HG03378 (cell line): ENCODE results near the gene PRKCZ.

Source experiments
- ATAC-seq: cut with Tn5 transposase; IDR thresholded peaks from one replicate; pipeline ENCODE4 v1.9.1; 2021; ENCODE audit warnings: mild to moderate bottlenecking, moderate library complexity; ENCODE audit not compliant: unreplicated experiment

Gene PRKCZ

DNA sequence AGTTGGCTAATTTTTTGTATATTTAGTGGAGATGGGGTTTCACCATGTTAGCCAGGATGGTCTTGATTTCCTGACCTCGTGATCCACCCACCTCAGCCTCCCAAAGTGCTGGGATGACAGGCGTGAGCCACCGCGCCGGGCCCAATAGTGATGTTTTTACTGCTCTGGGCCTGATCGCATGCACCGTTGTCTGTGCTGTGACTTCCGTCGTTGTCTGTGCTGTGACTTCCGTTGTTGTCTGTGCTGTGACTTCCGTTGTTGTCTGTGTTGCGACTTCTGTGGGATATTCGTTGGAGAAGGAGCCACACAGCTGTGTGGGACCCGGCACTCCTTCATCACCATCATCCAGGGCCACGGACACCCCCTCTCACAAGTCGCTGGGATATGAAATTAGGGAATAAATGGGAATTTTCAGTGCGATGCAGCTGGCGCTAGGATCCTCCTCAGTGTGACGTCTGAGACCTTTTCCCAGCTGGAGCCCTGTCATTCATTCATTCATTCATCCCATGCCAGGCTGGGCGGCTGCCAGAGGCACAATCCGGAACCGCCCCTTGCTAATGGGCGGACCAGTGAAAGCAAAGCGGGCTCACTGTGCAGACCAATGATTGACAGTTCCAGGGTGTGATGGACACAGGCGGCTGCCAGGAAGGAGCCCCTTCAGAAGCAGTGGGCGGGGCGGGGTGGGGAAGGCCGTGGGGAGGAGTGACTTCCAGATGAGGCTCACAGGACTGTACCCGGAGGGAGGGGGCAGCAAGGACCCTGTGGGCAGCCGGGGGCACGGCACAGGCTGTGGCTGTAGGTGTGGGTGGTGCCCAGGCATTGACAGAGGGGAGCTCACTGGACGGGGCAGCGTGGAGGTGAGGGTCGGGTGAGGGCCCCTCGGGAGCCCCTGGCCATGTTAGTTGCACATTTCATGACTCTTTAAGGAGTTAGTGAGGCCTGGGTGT is 48.9 kb downstream of the PRKCZ start:
- no peak for ATAC-seq

DNA sequence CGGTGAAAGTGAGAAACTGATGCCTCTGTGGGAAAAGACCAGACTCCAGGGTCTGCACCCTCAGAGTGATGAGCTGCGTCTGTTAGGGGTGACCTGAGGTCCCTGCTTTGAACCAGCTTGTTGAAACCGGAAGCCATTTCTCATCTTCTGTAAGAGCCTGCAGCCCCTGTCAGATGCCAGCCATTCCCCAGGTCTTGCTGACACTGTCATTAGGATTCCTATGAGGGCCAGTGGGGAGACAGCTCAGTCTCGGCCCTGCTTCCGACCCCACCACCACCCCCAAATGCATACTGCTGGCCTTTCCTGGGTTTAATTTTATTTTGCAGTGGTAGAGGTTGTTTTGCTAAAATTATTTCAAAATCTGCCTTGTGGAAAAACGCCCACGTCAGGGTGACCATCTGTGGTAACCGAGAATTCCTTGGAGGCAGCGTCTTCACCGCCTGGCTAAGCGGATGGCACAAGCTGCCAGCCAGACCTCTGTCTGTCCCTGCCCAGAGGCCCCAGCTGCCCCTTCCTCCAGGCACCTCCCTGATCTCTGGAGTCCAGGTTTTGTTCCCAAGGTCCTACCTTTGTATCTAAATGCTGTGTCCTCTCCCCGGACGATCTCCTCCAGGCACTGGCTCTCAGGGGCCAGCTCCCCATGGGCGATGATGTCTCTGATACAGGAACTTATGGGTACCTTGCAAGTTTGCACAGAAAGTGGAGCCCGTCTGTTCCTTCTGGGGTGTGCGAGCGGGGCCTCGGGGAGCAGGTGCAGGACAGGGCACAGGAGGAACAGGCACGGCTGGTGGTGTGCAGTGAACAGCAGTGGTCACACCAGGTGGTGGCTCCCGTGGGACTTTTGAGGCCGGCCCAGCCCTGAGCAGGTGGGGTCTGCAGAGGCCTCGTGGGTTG is 49.9 kb downstream of the PRKCZ start:
- no peak for ATAC-seq

DNA sequence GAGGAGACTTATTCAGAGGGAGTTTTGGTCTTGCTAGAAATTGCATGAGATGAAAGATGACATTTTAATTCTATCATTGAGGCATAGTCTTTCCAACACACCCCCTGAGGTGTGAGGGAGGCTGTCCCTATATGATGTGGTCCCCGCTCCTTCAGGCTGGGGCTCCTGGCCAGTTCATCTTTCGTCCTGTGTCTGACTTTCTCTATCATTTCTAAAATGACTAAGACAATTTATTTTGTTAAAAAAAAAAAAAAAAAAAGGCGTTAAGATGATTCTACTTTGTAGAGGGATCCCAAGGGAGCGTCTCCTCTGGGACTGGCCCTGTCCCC is 50.5 kb downstream of the PRKCZ start:
- ATAC-seq, result no peak

DNA sequence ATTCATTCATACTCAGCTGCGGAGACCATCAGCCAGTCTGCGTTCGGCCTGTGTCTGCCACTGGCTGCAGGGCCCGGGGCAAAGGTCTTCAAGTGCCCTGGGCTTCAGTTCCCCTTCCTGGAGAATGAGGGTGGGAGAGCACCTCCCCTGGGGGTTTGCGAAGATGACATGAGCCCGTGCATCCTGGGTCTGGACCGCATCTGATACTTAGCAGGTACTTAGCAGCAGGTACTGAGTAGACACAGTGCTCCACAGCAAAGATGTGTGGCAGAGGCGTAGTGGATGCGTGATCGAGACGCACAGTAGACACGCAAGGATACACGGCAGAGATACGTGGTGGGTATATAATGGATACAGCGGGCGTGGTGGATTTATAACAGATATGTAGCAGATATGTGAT is 51.3 kb downstream of the PRKCZ start:
- no peak for ATAC-seq

DNA sequence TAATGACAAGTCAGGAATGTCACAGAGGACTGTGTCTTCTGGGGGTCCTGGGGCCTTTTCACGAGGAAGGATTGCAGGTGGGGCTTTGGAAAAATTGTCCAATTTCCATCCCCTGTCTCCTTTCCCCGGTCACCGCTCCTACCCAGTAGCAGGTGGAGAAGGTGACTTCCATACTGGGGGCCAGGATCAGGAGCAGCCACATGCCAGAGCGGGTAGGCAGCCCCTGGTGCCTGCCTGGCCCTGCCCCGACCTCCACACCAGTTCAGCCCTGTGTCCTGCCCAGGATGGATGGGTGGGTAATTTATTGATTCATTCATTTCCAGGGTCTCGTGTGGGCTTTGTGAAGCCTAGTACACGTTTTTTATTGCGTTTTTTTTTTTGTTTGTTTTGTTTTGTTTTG is 51.7 kb downstream of the PRKCZ start:
- ATAC-seq, result no peak

DNA sequence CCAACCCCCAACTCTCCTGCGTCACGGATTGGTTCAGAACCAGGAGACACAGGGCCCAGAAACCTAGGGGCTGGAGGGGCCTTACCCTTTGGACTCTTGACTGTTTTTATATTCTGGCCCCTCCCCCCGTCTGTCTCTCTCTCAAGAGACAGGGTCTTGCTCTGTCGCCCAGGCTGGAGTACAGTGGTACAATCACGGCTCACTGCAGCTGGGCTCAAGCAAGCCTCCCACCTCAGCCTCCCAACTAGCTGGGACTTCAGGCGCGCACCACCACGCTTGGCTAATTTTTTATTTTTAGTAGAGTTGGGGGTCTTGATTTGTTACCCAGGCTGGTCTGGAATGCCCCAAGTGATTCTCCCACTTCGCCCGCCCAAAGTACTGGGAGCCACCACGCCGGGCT is 52.5 kb downstream of the PRKCZ start:
- ATAC-seq, result no peak

DNA sequence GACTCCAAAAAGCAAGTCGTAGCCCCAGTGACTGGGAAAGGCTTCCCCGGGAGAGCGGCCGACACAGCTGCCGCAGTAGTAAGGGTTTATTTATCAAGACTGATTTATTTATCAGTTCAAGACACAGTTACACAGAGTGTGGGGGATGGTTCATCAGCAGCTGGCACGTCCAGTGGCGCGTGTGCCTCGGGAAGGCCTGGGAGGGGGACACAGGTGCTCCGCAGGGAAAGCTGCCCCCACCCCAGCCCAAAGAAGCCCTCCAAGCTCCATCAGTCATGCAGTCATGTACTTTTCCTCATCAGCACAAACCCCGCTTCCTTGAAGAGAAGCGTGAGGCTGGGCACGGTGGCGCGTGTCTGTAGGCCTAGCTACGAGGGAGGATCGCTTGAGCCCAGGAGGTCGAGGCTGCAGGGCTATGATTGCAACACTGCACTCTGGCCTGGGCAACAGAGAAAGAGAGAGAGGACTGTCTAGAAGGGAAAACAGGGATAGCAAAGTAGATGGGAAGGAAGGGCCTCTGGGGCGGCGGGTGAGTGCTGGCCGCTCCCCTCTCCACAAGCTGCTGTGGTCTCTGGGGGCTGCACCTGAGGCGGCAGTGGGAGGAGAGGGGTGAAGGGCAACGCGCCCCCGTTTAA is 53.2 kb downstream of the PRKCZ start:
- no peak for ATAC-seq

DNA sequence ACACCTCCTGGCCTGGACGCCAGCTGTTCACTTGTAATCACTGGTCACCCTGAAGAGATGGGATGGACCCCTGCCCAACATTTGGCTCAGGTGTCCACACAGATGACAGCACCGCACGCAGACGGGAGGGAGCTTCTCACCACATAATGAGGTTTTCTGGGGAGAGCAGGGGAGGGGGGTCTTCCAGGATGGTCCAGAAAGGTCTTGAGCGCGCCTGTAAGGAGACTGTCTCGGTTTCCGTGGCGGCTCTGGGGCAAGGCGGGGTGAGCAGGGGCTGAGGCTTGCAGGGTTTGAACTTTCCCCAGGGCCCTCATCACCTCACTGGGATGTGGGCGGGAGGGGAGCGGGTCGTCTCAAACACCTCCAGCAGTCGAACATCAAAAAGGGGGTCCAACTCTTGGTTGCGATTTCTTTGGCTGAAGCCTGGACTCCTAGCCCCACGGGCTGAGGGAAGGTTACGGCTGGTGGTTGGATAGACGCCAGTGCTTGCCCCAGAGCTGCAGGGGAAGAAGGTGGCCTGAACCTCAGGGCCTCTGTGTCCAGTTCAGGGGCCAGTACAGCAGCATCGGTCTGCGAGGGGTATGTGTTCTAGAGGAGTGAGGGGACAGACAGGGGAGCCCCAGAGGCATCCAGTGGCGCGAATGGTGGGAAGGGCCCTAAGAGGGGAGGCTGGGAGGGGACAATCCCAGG is 53.8 kb downstream of the PRKCZ start:
- no peak for ATAC-seq

DNA sequence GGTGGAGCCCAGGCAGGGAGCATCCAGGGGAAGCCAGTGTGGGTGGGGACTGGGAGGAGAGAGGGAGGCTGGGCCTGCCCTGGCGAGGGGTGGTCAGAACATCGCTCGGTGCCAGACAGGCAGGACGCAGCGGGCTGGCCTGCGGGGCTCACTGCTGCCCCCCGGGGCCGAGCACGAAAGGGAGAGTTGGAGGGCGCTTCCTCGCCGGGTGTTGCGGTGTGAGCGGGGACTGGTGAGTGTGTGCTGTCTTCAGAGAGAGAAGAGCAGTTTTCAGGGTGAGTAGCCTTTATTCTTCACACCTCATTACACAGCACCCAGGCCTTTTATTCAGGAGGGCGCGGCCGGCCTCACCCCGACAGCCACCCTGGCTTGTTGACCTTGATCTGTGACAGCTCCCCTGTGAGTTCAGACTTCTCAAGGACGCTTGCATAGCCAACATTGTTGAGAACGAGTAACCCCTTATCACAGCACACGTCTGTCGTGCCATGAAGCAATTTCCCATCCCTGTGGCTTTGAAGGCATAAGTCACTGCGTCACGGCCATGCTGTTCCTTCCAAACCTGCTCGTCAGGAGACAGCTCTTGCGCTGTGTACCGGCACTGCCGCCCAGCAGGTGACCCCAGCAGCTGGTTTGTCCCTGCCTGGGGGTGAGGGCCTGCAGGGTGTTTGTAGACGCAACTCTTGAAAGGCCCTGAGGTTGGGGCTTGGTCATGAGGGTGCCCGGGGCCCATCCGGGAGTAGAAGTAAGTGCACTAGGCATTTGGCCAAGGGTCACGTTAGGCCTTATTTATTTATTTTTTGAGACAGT is 54.6 kb downstream of the PRKCZ start:
- ATAC-seq, result no peak

DNA sequence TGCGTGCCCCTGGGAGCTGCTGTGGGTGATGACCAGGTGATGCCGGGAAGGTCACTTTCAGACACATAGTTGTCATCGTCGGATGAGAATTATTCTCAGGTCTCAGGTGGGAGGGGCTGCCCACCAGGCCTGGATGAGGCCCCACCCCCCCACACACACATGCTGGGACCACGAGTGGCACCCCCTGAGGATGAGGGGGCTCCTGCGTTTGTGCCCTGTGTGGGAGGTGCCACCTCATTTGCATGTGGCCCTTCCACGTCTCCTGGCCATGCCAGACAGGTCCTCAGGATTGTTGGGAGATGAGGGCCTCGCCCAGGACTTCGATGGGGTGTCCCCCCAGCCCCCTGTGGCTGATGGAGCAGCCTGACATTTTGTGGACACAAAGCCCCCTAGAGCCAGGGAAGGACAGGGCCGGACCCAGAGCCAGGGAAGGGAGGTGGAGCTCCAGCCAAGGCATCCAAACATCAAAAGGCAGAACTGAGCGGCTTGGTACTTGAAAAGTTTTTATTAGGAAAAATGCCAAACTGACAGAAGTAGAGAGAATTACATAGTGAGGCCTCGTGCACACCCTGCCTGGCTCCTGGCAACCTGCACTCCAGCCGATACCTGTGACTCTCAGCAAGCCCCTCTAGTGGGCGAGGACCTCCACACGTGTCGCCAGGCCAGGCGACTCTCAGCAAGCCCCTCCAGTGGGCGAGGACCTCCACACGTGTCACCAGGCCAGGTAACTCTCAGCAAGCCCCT is 55.7 kb downstream of the PRKCZ start:
- no peak for ATAC-seq

DNA sequence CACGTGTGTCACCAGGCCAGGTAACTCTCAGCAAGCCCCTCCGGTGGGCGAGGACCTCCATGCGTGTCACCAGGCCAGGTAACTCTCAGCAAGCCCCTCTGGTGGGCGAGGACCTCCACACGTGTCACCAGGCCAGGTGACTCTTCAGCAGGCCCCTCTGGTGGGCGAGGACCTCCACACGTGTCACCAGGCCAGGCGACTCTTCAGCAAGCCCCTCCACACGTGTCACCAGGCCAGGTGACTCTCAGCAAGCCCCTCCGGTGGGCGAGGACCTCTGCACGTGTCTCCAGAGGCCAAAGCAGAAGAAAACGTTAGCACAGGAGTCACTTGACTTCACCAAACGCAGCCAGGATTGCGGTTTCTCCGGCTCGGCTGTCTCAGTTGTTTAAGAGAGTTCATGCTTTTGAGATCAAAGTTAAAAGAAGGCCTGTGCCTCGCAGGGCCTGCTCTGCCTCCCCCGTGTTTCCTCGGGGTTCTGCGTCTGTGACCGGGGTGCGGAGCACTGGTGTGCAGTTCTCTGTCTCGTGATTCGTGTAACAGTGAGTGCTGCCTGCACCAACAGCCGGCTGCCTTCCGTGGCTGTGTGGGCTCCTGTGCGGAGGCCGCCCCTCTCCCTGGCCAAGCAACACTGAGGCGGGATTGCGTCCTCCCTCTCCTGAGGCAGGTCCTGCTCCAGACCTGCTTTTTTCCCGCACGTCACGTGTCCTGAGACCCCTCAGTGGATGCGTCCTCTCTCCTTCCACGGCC is 56.6 kb downstream of the PRKCZ start:
- ATAC-seq, result no peak

DNA sequence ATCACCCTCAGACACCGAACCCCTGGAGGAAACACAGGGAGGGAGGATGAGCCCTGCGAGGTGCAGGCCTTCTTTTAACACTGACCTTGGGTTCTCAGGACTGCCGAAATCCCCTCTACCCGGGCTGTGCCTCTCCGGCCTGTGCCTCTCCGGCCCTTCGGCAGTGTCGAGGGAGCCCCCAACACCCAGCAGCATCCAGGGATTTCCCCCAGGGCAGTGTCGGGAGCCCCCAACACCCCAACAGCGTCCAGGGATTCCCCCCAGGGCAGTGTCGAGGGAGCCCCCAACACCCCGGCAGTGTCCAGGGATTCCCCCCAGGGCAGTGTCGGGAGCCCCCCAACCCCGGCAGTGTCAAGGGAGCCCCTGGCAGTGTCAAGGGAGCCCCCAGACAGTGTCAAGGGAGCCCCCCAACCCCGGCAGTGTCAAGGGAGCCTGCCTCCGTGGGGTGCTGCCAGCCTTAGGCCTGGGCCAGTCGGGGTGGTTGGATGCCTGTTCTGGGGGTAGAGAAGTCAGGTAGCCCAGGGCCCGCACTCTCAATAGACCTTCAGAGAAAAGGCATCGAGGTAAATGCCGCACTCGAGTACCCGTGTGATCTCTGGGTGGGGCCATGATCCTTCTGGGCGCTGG is 57.5 kb downstream of the PRKCZ start:
- no peak for ATAC-seq

DNA sequence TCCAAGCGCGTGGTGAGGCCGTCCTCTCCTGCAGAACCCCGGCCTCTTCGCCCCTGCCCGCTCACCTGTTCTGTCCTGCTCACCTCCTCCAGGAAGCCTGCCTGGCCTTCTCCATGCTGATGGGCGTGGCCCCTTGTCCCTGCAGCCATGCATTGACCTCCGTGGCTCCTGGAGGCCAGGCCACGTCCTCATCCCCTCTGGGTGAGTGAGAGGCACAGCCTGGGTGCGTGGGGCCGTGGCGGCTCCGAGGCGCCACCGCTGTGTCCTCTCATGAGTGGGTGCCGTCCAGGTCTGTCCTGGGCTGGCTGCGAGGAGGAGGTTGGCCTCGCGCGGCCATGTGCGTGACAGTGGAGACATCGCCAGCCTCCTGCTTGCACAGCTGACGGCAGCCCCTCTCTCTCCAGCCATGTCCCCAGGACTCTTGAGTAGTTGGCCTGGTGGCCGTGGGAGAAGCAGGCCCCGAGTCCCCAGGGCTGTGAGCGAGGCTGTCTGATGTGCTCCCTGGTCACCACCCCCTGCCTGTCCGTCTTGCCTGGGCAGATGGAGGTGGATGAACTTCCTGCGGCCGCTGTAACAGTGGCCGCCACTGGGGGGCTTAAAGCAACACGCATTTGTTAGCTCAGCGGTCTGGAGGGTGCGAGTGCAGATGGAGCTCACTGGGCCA is 58.1 kb downstream of the PRKCZ start:
- ATAC-seq, result no peak

DNA sequence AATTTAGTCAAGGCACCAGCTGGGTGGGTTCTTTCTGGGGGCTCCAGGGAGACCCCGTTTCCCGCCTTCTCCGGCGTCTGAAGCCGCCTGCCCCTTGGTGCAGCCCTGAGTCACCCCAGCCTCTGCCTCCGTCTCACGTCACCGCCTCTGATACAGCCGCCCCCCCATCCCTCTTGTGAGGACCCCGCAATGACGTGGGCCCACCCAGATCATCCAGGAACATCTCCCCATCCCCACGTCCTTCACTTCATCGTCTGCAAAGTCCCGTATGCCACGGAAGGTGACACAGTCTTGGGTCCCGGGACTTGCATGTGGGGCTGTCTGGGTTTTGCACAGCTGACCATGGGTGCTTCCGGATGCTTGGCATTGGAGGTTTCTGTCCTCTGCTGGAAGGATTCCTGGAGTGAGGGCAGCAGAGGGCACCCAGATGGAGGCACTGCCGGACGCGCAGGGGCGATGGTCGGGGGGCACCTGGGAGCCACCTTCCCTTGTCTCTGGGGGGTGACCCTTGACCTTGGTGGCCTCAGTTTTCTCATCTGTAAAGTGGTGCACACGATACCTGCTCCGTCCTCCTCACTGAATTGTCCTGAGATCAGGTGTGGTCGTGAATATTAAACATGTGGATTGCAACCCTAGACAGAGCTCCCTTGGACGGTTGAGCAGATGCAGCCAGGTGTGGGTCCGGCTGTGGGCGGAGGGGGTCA is 58.8 kb downstream of the PRKCZ start:
- ATAC-seq, result no peak

DNA sequence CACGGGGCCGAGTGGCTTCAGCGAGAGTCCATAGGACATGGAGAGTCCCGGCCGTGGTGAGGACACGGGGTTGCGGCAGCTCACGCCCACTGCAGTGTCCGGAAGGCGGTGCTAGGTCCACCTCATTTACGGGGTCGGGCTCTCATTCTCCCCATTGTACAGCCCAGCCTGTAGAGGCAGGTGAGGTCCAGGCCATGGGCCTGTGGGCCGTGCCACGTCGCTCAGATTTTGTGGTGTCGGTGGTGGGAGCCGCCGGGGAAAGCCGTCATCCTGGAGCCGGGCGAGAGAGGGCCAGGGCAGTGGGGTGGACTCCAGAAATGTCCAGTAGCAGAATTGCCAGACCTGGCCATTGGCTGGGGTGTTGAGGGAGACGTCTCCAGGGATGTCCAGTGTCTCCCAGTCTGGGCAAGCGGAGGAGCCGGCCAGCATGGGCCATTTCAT is 59.4 kb downstream of the PRKCZ start:
- no peak for ATAC-seq

DNA sequence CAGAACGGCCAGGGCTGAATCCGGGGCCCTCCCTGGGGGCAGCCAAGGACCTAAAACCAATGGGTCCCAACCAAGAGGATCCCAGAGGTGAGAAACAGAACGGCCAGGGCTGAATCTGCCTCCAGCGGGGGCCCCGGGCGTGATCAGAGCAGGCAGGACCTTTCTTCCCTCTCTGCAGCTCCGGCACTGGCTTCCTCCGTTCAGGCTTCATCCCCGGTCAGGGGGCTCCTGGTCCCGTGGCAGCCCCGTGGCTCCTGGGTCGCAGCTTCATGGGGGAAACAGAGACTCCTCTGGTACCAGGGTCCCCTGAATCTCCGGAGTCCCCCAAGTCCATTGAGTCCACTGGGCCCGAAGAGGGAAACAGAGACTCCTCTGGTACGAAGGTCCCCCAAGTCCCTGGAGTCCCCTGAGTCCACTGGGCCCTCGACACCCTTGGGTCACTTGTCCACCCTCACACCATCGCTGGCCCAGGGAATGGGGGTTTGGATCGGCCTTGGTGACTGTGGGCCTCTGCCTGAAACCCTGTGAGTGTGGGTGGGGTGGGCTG is 60.1 kb downstream of the PRKCZ start:
- ATAC-seq, result no peak
